Measurements from ENCODE around the gene GFOD1. TPM values are rescaled to one million over a fixed set of nuclear protein-coding genes. Genes with fewer than 3 reads are reported as not detected.

GFOD1 gene
- total RNA-seq, 1 experiment from 2014 or later, result 6.1 TPM

DNA sequence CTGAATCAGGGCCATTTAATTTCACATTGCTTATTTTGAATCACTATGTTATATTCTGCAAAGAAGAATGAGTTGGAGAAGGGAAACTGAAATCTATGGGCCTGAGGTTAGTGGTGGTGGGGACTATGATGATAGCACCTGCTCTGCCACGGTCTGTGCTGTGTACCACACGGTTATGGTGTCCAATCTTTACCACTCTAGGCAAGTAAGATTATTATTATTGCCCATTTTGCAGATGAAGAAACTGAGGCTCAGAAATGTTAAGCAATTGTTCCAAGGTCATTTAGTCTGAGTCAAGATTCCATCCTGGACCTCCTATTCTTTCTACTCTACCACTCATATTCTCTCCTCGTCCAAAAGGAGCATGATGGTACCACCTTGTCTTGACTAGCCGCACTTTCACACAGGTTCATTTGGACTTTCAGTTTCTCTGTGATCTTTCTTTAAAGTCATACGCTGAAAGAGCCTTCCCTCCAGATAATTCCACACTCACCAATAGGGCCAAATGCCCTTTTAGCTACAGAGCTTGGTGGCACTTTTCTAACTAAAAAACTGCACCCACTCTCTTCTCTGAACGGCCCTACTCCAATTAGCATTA, 56.2 kb downstream of the GFOD1 start:
- H3K9me3 Mint-ChIP-seq, result peaks cover 0 to 4% of the 10 kb centered on the region in 2 experiments; a peak in 1 of 5 replicates
- Histone ChIP-seq H3K79me2 (ENCODE audit: insufficient read depth, low read length) (no peaks in the 10 kb centered on the region; the same call in 1 of the 2 replicates), H3K79me1 (ENCODE audit: insufficient read depth, low read depth, low read length, poor library complexity, severe bottlenecking) (no peaks in the 10 kb centered on the region), H2BK20ac (ENCODE audit: low read depth, low read length, poor library complexity, severe bottlenecking) (no peak overlapping the region), H3K14ac (ENCODE audit: insufficient read depth, low read length) (no peak overlapping the region), H3K9ac (ENCODE audit: extremely low read depth, insufficient read length, low read length) (no peak overlapping the region), H4K91ac (ENCODE audit: insufficient read length, low read depth, low read length) (no peak overlapping the region), H3K23me2 (ENCODE audit: insufficient read length, low read depth, low read length, poor library complexity, severe bottlenecking) (no peaks in the 10 kb centered on the region), H4K8ac (replicated peaks; ENCODE audit: insufficient read length, low read depth, low read length) (no peak overlapping the region), H2BK5ac (ENCODE audit: insufficient read length, low read length) (no peak overlapping the region), H2AK5ac (ENCODE audit: insufficient read length, low read length) (no peak overlapping the region), H3T11ph (ENCODE audit: low read length) (no peak overlapping the region), H2BK15ac (ENCODE audit: low read depth, low read length) (no peak overlapping the region), H3K4me2 (ENCODE audit: insufficient read depth, insufficient read length, low read length) (no peak overlapping the region), H4K5ac (ENCODE audit: insufficient read length, low read depth, low read length) (no peak overlapping the region), H3K4ac (ENCODE audit: low read depth, low read length) (no peak overlapping the region), H4K20me1 (ENCODE audit: control insufficient read depth, insufficient read depth, insufficient read length) (no peaks in the 10 kb centered on the region), H3K18ac (ENCODE audit: insufficient read length, low read depth, low read length) (no peak overlapping the region), H3K27me3 (ENCODE audit: insufficient read depth, low read length) (no peaks in the 10 kb centered on the region), H2AFZ (ENCODE audit: low read length) (no peak overlapping the region), H2BK12ac (ENCODE audit: insufficient read length, low read depth, low read length) (no peak overlapping the region), H3K27ac (ENCODE audit: insufficient read length, low read depth, low read length) (no peak overlapping the region), H3K56ac (ENCODE audit: insufficient read length, low read depth, low read length) (no peak overlapping the region), H3K23ac (ENCODE audit: insufficient read length, low read depth, low read length) (no peak overlapping the region), H3K4me1 (ENCODE audit: insufficient read depth, low read length) (peaks cover 19% of the 10 kb centered on the region; the same call in 1 of the 2 replicates), H2BK120ac (ENCODE audit: low read depth, low read length, poor library complexity, severe bottlenecking) (no peak overlapping the region), H3K9me3 (ENCODE audit: control insufficient read depth, low read depth, low read length) (no peaks in the 10 kb centered on the region)
- TF ChIP-seq, protein P1, sequence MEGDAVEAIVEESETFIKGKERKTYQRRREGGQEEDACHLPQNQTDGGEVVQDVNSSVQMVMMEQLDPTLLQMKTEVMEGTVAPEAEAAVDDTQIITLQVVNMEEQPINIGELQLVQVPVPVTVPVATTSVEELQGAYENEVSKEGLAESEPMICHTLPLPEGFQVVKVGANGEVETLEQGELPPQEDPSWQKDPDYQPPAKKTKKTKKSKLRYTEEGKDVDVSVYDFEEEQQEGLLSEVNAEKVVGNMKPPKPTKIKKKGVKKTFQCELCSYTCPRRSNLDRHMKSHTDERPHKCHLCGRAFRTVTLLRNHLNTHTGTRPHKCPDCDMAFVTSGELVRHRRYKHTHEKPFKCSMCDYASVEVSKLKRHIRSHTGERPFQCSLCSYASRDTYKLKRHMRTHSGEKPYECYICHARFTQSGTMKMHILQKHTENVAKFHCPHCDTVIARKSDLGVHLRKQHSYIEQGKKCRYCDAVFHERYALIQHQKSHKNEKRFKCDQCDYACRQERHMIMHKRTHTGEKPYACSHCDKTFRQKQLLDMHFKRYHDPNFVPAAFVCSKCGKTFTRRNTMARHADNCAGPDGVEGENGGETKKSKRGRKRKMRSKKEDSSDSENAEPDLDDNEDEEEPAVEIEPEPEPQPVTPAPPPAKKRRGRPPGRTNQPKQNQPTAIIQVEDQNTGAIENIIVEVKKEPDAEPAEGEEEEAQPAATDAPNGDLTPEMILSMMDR (conservative IDR thresholded peaks at IDR 0.05), result no peak
- H3K4me3 Mint-ChIP-seq, result no peak overlapping the region
- H3K27me3 Mint-ChIP-seq (ENCODE audit: low read depth), result no peaks in the 10 kb centered on the region
- peaks cover 33 to 35% of the 10 kb centered on the region in 2 experiments for H3K4me1 Mint-ChIP-seq
- no peaks in the 10 kb centered on the region; a peak in 1 of 7 replicates for H3K36me3 Mint-ChIP-seq (ENCODE audit: insufficient read depth in 1 of 3, low read depth in 3 of 3)
- DNase-seq, result no peak
- no peak overlapping the region for H3K27ac Mint-ChIP-seq
- no CpG with 5 or more reads among the region's 6 CpGs for WGBS (ENCODE audit: extremely low coverage, insufficient read length, low lambda C conversion rate)
